Measurements from ENCODE around the gene ZNF639. TPM values are rescaled to one million over a fixed set of nuclear protein-coding genes. Genes with fewer than 3 reads are reported as not detected.
"Not testable (repeated sequence)": the region's sequence is repeated elsewhere in the genome, so short reads cannot be mapped to it uniquely, and the experiment has no call there.

Gene ZNF639
- total RNA-seq, 2 donors from 2014 or later = 22.6 to 25.3 TPM

DNA sequence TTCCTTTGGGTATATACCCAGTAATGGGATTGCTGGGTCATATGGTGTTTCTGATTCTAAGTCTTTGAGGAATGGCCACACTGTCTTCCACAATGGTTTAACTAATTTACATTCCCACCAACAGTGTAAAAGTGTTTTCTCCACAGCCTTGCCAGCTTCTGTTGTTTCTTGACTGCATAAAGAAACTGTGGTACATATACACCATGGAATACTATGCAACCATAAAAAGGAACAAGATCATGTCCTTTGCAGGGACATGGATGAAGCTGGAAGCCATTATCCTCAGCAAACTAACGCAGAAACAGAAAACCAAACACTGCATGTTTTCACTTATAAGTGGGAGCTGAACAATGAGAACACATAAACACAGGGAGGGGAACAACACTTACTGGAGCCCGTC lies 15.5 kb upstream of the ZNF639 start:
- DNase-seq; intact Hi-C loops (cut with DNase I, micrococcal nuclease); ATAC-seq: not testable (repeated sequence)

GRCh38 chr3:179308001-179308400 lies 14.8 kb upstream of the ZNF639 start:
- no peak for ATAC-seq
- intact Hi-C loops (cut with DNase I, micrococcal nuclease) = no loop called here
- no peak for DNase-seq

- intact Hi-C loops (cut with DNase I, micrococcal nuclease) = no loop called here
- DNase-seq (no peak), ATAC-seq (no peak)
These were observed 13.4 kb upstream of the ZNF639 start for GRCh38 chr3:179309225-179310078.

GRCh38 chr3:179318876-179319275 lies 4.0 kb upstream of the ZNF639 start:
- no peak for ATAC-seq
- intact Hi-C loops (cut with DNase I, micrococcal nuclease) = no loop called here

DNA sequence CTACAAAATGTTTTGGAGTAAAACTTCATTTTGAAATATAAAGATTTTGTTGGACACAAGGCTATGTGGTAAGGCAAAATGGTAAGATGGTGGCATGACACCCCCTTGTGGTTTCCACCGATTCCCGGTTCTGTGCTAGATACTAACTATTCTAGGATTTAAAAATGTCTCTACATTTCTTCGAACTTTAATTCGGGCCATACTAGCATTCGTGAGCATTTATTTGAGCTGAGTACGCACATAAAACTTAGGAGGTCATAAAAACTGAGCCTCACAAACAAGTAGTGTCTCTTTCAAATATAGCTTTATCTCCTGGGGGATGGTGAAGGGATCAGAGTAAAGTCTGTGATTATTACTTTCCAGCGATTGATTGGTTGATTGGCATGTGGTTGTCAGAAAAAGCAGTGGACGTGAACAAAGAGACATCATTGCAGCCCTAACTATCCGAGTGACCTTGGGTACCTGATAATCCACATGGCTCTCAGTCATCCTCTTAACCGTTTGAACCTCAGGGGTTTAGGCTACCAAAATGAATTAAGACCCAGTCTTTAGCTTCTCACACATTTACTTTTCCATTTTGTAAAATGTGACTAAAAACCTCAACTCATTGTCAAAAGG lies 1.1 kb upstream of the ZNF639 start:
- intact Hi-C loops (cut with DNase I, micrococcal nuclease) = loop anchor here in 1 of 2 donors (5.0 kb wide), 1 partner anchor 174 kb away; the partner anchor contains the start of gene PIK3CA
- DNase-seq (peak in 1 of 2 donors; percentile 27), ATAC-seq (no peak)

More at GRCh38 chr3:179318876-179319275, 4.0 kb upstream of the ZNF639 start:
- DNase-seq = no peak

DNA sequence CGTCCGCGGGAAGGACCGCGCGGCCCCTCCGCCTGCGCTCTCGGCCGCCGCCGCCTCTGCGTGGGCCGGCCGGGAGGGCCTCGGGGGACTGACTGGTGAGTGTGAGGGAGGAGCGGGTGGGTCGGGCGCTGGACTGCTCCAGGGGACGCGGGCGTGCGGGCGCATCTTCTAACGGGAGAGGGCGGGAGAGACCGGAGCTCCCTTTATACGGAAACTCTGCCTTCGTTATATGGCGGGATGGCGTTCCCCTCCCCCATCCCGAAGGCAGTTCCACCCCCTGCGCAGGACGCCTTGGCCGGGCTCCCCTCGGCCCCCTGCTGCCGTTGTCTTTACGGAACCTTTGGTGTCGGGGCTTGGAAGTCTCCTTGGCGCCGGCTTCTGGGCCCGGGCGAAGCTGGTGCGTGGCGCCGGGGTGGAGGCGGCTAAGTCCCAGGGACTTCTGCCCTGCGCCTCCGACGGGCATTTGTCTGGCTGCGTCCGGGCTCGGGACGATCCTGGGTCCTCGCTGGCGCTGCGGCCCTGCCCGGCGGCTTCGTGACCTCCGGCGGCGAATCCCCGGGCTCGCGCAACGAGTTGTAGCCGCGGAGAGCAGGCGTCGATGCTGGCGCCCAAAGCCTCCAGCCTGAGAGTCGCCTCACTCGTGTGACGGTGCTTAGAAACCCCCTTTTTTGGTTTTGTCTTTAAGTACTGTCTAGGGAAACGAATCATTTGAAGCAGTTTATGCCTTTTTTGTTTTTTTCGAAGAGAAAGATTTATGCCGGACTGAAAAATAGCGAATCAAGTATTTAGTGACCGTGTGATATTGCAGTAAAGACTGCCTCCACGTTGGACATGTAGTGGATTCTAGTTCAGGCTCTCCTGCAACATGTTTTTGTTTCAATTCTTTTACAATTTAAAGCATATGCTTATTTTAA lies 623 bp downstream of the ZNF639 start:
- DNase-seq (peak; percentile 71 to 79), ATAC-seq (peak; percentile 74)
- intact Hi-C loops (cut with DNase I, micrococcal nuclease) = loop anchor here in 1 of 2 donors (5.0 kb wide), 1 partner anchor 176 kb away; the partner anchor contains the start of gene PIK3CA

DNA sequence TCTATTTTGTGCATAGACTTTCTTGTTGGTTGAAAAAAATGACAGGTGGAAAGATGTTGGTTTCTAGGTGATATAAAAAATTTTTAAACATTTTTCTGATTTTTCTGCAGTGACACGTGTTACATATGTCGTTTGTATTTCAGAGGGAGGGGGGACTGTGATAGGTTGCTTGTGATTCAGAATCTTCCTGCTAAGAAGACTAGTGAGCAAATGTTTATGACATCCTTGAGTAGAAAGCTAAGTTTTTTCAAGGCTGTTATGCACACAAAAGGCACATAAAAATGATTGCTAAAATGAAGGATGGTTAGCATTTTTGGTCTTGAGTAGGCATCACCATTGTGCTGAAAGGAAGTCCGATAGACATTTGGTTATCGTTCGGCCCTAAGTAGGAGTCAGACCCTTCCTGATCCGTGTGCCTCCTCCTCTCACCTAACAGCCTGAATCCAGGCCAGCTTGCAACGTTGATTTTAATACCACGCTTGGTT lies 1.5 kb downstream of the ZNF639 start:
- DNase-seq (no peak), ATAC-seq (no peak)
- intact Hi-C loops (cut with DNase I, micrococcal nuclease) = loop anchor here in 1 of 2 donors (5.0 kb wide), 1 partner anchor 177 kb away; the partner anchor contains the start of gene PIK3CA

DNA sequence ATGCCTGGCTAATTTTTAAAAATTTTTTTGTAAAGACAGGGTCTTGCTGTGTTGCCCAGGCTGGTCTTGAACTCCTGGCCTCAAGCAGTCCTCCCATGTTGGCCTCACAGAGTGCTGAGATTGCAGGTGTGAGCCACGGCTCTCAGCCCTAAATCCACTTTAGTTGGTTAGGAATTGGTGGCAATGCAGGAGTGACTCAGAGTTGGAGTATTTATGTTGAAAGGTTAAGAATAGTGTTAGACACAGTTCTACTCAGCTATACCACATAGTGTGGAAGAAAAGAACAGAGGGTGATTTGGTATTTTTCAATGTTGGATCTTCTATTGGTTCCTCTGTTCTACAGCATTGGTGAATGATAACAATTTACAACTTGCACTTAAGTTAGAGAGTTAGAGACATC lies 7.6 kb downstream of the ZNF639 start:
- intact Hi-C loops (cut with DNase I, micrococcal nuclease) = no loop called here
- ATAC-seq = no peak
- DNase-seq = no peak

DNA sequence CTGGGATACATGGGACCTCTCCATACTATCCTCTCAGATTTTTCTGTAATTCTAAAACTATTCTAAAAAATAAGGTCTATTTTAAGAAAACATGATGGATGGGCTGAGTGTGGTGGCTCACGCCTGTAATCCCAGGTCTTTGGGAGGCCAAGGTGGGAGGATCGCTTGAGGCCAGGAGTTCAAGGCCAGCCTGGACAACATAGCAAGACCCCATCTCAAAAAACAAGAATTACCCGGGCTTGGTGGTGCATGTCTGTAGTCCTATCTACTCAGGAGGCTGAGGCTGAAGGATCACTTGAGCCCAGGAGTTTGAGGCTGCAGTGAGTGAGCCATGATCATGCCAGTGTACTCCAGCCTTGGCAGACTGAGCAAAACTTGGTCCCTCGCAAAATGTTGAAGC lies 9.4 kb downstream of the ZNF639 start:
- DNase-seq (no peak), ATAC-seq (no peak)
- intact Hi-C loops (cut with DNase I, micrococcal nuclease) = no loop called here

DNA sequence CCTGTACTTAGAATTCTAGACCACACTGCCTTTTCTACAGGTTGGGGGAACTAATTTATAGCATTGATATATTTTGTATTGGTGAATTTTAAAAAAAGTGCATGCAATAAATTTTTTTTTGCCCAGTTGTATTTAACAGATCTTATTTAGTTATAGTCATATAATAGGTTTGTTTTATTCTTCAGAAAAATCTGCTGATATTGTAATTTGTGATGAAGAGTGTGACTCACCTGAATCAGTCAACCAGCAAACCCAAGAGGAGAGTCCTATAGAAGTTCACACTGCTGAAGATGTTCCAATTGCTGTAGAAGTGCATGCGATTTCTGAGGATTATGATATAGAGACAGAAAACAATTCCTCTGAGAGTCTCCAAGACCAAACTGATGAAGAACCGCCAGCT lies 10.3 kb downstream of the ZNF639 start:
- ATAC-seq = no peak
- intact Hi-C loops (cut with DNase I, micrococcal nuclease) = no loop called here
- DNase-seq = no peak

GRCh38 chr3:179336345-179336929 lies 13.6 kb downstream of the ZNF639 start:
- intact Hi-C loops (cut with DNase I, micrococcal nuclease) = no loop called here
- no peak for ATAC-seq
- DNase-seq = no peak

DNA sequence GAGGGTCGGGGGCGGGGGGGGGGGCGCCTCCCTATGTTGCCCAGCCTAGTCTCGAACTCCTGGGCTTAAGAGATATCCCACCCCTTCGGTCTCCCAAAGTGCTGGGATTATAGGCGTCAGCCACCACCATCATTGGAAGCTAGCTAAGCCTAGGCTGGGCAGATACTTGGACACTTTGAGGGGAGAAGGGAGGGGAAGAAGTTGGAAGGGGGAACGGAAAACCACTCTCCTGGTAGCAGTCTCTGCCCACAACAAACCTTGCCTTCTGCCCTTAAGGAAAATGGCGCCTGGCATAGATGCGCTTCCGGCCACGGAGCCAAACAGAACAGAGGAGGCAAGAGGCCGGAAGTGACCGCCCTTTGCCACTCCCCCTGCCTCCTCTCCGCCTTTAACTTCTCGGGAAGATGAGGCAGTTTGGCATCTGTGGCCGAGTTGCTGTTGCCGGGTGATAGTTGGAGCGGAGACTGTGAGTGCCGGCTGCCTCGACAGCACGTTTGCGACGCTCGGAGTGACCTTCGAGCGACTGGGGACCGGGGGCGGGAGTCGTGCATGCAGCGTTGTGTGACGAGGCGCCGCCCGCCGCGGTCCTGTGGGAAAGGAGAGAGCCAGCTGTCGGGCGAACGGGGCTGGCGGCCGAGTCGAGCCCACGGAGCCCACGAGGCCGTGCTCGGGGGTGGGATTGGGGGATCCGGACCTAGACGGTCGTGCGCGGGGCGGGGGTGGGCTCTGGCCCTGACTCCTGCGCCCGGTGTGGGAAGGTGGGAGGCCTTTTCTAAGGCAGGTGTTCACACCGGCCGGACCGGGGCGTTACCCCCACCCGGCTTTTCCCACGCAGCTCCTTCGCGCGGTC lies 24.7 kb downstream of the ZNF639 start, which contains the start of gene MFN1:
MFN1 (plus strand) TSS at position 365 of the 850 bp plus-strand sequence. CDS start 1,143 bp downstream, outside the sequence.
- intact Hi-C loops (cut with DNase I, micrococcal nuclease) = no loop called here
- DNase-seq (peak; percentile 93 to 96), ATAC-seq (peak; percentile 98)

DNA sequence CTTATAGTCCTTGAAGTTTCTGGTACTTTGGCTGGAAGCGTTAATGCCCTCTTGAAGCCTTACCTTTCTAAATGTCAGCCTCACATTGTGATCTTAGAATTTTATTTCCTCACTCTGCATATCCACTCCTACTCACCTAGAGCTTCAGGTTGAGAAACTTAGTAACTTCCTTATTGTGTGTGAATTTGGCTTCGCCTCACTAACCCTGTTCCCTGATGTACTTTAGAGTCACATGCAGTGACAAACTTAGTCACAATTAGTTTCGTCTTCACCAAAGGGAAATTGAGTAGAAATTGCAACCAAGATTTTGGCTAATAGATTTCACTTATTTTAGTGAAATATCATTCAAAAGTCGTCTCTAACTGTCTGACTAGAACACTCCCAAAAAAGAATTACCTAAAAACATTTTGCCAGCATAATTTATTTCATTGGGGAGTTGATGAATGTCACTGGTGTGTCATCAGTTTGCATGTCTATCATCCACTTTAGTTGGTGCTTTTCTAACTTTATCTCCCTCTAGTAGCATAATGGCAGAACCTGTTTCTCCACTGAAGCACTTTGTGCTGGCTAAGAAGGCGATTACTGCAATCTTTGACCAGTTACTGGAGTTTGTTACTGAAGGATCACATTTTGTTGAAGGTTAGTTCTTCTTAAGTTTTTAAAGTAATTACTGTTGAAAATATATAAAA lies 25.6 kb downstream of the ZNF639 start:
- DNase-seq (no peak), ATAC-seq (peak; percentile 70)
- intact Hi-C loops (cut with DNase I, micrococcal nuclease) = no loop called here

- DNase-seq (no peak), ATAC-seq (no peak)
- intact Hi-C loops (cut with DNase I, micrococcal nuclease) = no loop called here
These were observed 33.2 kb downstream of the ZNF639 start for GRCh38 chr3:179355996-179356395.

- DNase-seq (no peak), ATAC-seq (no peak)
- intact Hi-C loops (cut with DNase I, micrococcal nuclease) = no loop called here
These were observed 40.5 kb downstream of the ZNF639 start for GRCh38 chr3:179363332-179363731.

DNA sequence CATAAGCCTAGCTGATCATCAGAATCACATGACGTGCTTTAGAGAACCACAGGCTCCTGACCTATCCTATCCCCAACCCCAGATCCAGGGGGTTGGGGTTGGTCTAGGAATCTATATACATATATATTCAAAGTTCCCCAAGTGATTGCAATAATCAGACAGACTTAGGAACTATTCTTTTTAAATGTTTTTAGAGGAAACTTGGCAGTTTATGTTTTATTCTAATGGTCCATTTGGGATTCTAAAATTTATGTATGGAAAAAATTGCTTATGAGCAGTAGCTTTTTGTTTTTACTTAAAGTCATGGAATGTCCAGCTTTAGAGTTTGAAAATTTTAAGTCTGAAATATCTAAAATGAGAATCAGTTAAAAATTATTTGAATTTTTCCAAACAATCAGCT lies 46.8 kb downstream of the ZNF639 start:
- DNase-seq = no peak
- ATAC-seq = no peak
- intact Hi-C loops (cut with DNase I, micrococcal nuclease) = no loop called here

- intact Hi-C loops (cut with DNase I, micrococcal nuclease) = no loop called here
- no peak for DNase-seq
- no peak for ATAC-seq
These were observed 51.1 kb downstream of the ZNF639 start for GRCh38 chr3:179373938-179374337.

Measured in left colon (tissue), 2 donors.